ENCODE data around the gene SRP9.
A peak's percentile ranks its signal among the peaks of the same experiment; 100 is the strongest.
"Not testable (repeated sequence)": the region's sequence is repeated elsewhere in the genome, so short reads cannot be mapped to it uniquely, and the experiment has no call there.

The SRP9 gene

GRCh38 chr1:225757927-225758656, 19.5 kb upstream of the SRP9 start:
- DNase-seq = no peak

- not testable (repeated sequence) for DNase-seq
Observed at GRCh38 chr1:225759972-225760371, 17.7 kb upstream of the SRP9 start.

- DNase-seq = no peak
Observed at GRCh38 chr1:225760531-225760930, 17.1 kb upstream of the SRP9 start.

GRCh38 chr1:225761395-225761794, 16.2 kb upstream of the SRP9 start:
- not testable (repeated sequence) for DNase-seq

- DNase-seq = no peak
Observed at GRCh38 chr1:225762002-225762441, 15.6 kb upstream of the SRP9 start.

GRCh38 chr1:225762444-225762843, 15.2 kb upstream of the SRP9 start:
- DNase-seq = no peak

- DNase-seq = no peak
Observed at GRCh38 chr1:225763716-225764548, 13.7 kb upstream of the SRP9 start.

- DNase-seq = no peak
Observed at GRCh38 chr1:225765982-225766674, 11.5 kb upstream of the SRP9 start.

- DNase-seq = no peak
Observed at GRCh38 chr1:225766967-225767633, 10.5 kb upstream of the SRP9 start.

GRCh38 chr1:225767634-225768540, 9.7 kb upstream of the SRP9 start:
- DNase-seq = no peak

GRCh38 chr1:225768662-225769426, 8.8 kb upstream of the SRP9 start:
- no peak for DNase-seq

- no peak for DNase-seq
Observed at GRCh38 chr1:225769687-225770086, 7.9 kb upstream of the SRP9 start.

- DNase-seq = no peak
Observed at GRCh38 chr1:225770561-225771248, 6.9 kb upstream of the SRP9 start.

- no peak for DNase-seq
Observed at GRCh38 chr1:225771661-225772322, 5.8 kb upstream of the SRP9 start.

- peak; percentile 33 for DNase-seq
Observed at GRCh38 chr1:225772323-225772768, 5.3 kb upstream of the SRP9 start.

- DNase-seq = no peak
Observed at GRCh38 chr1:225772848-225773247, 4.8 kb upstream of the SRP9 start.

GRCh38 chr1:225774281-225775147, 3.1 kb upstream of the SRP9 start:
- no peak for DNase-seq

- no peak for DNase-seq
Observed at GRCh38 chr1:225776294-225776693, 1.3 kb upstream of the SRP9 start.

Measured in GF-D8 (cell line).